SK-N-SH treated with all-trans-retinoic acid at 6 μM for 48 hours (cell line): ENCODE data around the gene BRI3.

Experiments
- ARNTL ChIP-seq: fragments of 450-650 bp; formaldehyde crosslinking; IDR thresholded peaks from 2 replicates; pipeline ENCODE4 v1.5.0; 2020; ENCODE audit warnings: low read depth, mild to moderate bottlenecking, moderate library complexity, borderline replicate concordance
- CREB5 ChIP-seq: fragments of 250-450 bp; sonication (Bioruptor Pico); IDR thresholded peaks from 2 replicates; pipeline ENCODE4 v1.5.1; 2020; ENCODE audit warnings: low read depth, mild to moderate bottlenecking, moderate library complexity
- GLIS3 ChIP-seq: fragments of 250-450 bp; sonication (Bioruptor Pico); IDR thresholded peaks from 2 replicates; pipeline ENCODE4 v1.5.0; 2020; ENCODE audit warnings: mild to moderate bottlenecking, moderate library complexity
- ISL1 ChIP-seq: fragments of 250-450 bp; sonication (Bioruptor Pico); IDR thresholded peaks from 2 replicates; pipeline ENCODE4 v2.1.2; 2022; ENCODE audit warnings: mild to moderate bottlenecking, moderate library complexity
- OSR1 ChIP-seq: fragments of 250-450 bp; sonication (Bioruptor Pico); IDR thresholded peaks from 2 replicates; pipeline ENCODE4 v1.8.0; 2022; ENCODE audit warnings: moderate library complexity, mild to moderate bottlenecking, inconsistent platforms
- PATZ1 ChIP-seq: fragments of 250-450 bp; sonication (Bioruptor Pico); IDR thresholded peaks from 2 replicates; pipeline ENCODE4 v1.8.0; 2020; ENCODE audit warnings: mild to moderate bottlenecking, moderate library complexity, borderline replicate concordance
- PPARA ChIP-seq: fragments of 250-450 bp; sonication (Bioruptor Pico); IDR thresholded peaks from 2 replicates; pipeline ENCODE4 v1.5.0; 2020; ENCODE audit warnings: mild to moderate bottlenecking, borderline replicate concordance
- RARB ChIP-seq: fragments of 250-450 bp; sonication (Bioruptor Pico); IDR thresholded peaks from 2 replicates; pipeline ENCODE4 v1.8.0; 2021; ENCODE audit warnings: mild to moderate bottlenecking, moderate library complexity
- SNAI2 ChIP-seq: fragments of 250-450 bp; sonication (Bioruptor Pico); IDR thresholded peaks from 2 replicates; pipeline ENCODE4 v1.5.0; 2020; ENCODE audit warnings: mild to moderate bottlenecking, moderate library complexity
- TSHZ2 ChIP-seq: fragments of 250-450 bp; sonication (Bioruptor Pico); IDR thresholded peaks from 2 replicates; pipeline ENCODE4 v1.5.0; 2020; ENCODE audit warnings: mild to moderate bottlenecking, moderate library complexity
- ZFP3 ChIP-seq: fragments of 250-450 bp; sonication (Bioruptor Pico); IDR thresholded peaks from 2 replicates; pipeline ENCODE4 v1.5.0; 2020; ENCODE audit warnings: mild to moderate bottlenecking, moderate library complexity
- ZFP30 ChIP-seq: fragments of 450-650 bp; formaldehyde crosslinking; IDR thresholded peaks from 2 replicates; pipeline ENCODE4 v1.5.0; 2022; ENCODE audit warnings: mild to moderate bottlenecking, moderate library complexity
- ZNF565 ChIP-seq: fragments of 450-650 bp; formaldehyde crosslinking; conservative IDR thresholded peaks from 2 replicates; pipeline ENCODE4 v1.5.0; 2020; ENCODE audit warnings: low read depth, mild to moderate bottlenecking, moderate library complexity

GRCh38 chr7:98293746-98294145, 12.3 kb downstream of the BRI3 start:
- TF ChIP-seq ZFP3 (CRISPR knock-in tag) (no peak), PATZ1 (no peak), ISL1 (CRISPR knock-in tag) (no peak), ARNTL (no peak), GLIS3 (CRISPR knock-in tag) (no peak), TSHZ2 (CRISPR knock-in tag) (no peak), PPARA (CRISPR knock-in tag) (no peak), ZFP30 (CRISPR knock-in tag) (no peak), SNAI2 (CRISPR knock-in tag) (no peak), CREB5 (CRISPR knock-in tag) (no peak), OSR1 (CRISPR knock-in tag) (no peak), RARB (CRISPR knock-in tag) (no peak), ZNF565 (CRISPR knock-in tag) (no peak)
